Ishikawa (cell line): ENCODE measurements around the gene SPATA33.

ENCODE experiments used
- CEBPB ChIP-seq: IDR thresholded peaks from 2 replicates; pipeline ENCODE4 v1.6.1; 2012
- CREB1 ChIP-seq: IDR thresholded peaks from 2 replicates; pipeline ENCODE4 v1.6.1; 2012; ENCODE audit warnings: low read depth
- EGR1 ChIP-seq: IDR thresholded peaks from 2 replicates; pipeline ENCODE4 v1.6.1; 2012
- EP300 ChIP-seq: IDR thresholded peaks from 2 replicates; pipeline ENCODE4 v1.6.1; 2012; ENCODE audit warnings: borderline replicate concordance
- NFIC ChIP-seq: IDR thresholded peaks from 2 replicates; pipeline ENCODE4 v1.6.1; 2012
- TAF1 ChIP-seq: IDR thresholded peaks from 2 replicates; pipeline ENCODE4 v1.6.1; 2012; ENCODE audit warnings: low read depth, mild to moderate bottlenecking
- YY1 ChIP-seq: IDR thresholded peaks from 2 replicates; pipeline ENCODE4 v1.6.1; 2012; ENCODE audit warnings: low read depth
- TF ChIP-seq, protein P1 (sequence below): IDR thresholded peaks from 2 replicates; pipeline ENCODE4 v1.6.1; 2012; ENCODE audit warnings: low read depth, mild to moderate bottlenecking

- TF ChIP-seq CREB1 (no peak), CEBPB (no peak), EP300 (no peak), NFIC (no peak), EGR1 (no peak), YY1 (no peak), TAF1 (no peak)
- TF ChIP-seq, protein P1, sequence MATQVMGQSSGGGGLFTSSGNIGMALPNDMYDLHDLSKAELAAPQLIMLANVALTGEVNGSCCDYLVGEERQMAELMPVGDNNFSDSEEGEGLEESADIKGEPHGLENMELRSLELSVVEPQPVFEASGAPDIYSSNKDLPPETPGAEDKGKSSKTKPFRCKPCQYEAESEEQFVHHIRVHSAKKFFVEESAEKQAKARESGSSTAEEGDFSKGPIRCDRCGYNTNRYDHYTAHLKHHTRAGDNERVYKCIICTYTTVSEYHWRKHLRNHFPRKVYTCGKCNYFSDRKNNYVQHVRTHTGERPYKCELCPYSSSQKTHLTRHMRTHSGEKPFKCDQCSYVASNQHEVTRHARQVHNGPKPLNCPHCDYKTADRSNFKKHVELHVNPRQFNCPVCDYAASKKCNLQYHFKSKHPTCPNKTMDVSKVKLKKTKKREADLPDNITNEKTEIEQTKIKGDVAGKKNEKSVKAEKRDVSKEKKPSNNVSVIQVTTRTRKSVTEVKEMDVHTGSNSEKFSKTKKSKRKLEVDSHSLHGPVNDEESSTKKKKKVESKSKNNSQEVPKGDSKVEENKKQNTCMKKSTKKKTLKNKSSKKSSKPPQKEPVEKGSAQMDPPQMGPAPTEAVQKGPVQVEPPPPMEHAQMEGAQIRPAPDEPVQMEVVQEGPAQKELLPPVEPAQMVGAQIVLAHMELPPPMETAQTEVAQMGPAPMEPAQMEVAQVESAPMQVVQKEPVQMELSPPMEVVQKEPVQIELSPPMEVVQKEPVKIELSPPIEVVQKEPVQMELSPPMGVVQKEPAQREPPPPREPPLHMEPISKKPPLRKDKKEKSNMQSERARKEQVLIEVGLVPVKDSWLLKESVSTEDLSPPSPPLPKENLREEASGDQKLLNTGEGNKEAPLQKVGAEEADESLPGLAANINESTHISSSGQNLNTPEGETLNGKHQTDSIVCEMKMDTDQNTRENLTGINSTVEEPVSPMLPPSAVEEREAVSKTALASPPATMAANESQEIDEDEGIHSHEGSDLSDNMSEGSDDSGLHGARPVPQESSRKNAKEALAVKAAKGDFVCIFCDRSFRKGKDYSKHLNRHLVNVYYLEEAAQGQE = no peak
These were observed 53.3 kb downstream of the SPATA33 start for GRCh38 chr16:89710709-89711564.
